Peyer's patch (tissue), 4 donors: ENCODE results near the gene ZNF618. TPM values are rescaled to one million over a fixed set of nuclear protein-coding genes. Genes with fewer than 3 reads are reported as not detected.

ENCODE experiments used
- DNase-seq, 3 donors: peaks; one replicate each; pipeline ENCODE4 v3.0.0-alpha.2; 2017 to 2019
- H3K27ac ChIP-seq, 4 donors: fragments of 200-600 bp; sonication (generic); one replicate each; pipeline ENCODE4 v1.5.1; 2016 to 2019
- H3K27me3 ChIP-seq, 2 donors: fragments of 200-600 bp; sonication (generic); one replicate each; pipeline ENCODE4 v1.5.1; 2019
- H3K36me3 ChIP-seq, 3 donors: fragments of 200-600 bp; sonication (generic); one replicate each; pipeline ENCODE4 v1.5.1; 2016 to 2019
- H3K4me1 ChIP-seq, 4 donors: fragments of 200-600 bp; sonication (generic); one replicate each; pipeline ENCODE4 v1.5.1; 2016 to 2019
- H3K4me3 ChIP-seq, 4 donors: fragments of 200-600 bp; sonication (generic); 1 replicate in 3 of 4; 2 replicates in 1 of 4; pipeline ENCODE4 v1.5.1; 2016 to 2019; ENCODE audit warnings: mild to moderate bottlenecking in 1 of 4
- H3K9me3 ChIP-seq, 4 donors: fragments of 200-600 bp; sonication (generic); one replicate each; pipeline ENCODE4 v1.5.1; 2016 to 2019; ENCODE audit warnings: mild to moderate bottlenecking in 1 of 4
- CTCF ChIP-seq, 6 experiments: fragments of 450-650 bp in 4 of 6; fragments of 200-600 bp in 2 of 6; sonication (generic) in 1 of 6; IDR thresholded peaks; one replicate each; pipeline ENCODE4 v1.5.1; 2017 to 2019; ENCODE audit warnings: antibody characterized with exemption in 6 of 6, mild to moderate bottlenecking in 3 of 6, moderate library complexity in 1 of 6
- POLR2A ChIP-seq, 2 donors: fragments of 450-650 bp; IDR thresholded peaks; one replicate each; pipeline ENCODE4 v1.5.1; 2017; ENCODE audit warnings: antibody characterized with exemption in 2 of 2, mild to moderate bottlenecking in 2 of 2, moderate library complexity in 2 of 2
- total RNA-seq, 4 donors: library from RNA; depleted of rRNA; stranded (reverse); fragments of >200 nt; gene quantifications; one replicate each; pipeline ENCODE4 v1.1.0, GENCODE V29; 2016

The ZNF618 gene
- total RNA-seq, 4 donors from 2014 or later: 2.8 to 26.4 (median 4.1) TPM

- H3K4me3 ChIP-seq: no peak overlapping the region
- H3K4me1 ChIP-seq: no peaks in the 10 kb centered on the region
- H3K9me3 ChIP-seq: no peaks in the 10 kb centered on the region
- no peaks in the 10 kb centered on the region for H3K36me3 ChIP-seq
- no peaks in the 10 kb centered on the region for H3K27me3 ChIP-seq
- TF ChIP-seq CTCF (IDR thresholded peaks at IDR 0.05) (no peak), POLR2A (IDR thresholded peaks at IDR 0.05) (no peak)
- no peak overlapping the region for H3K27ac ChIP-seq
- DNase-seq: no peak
Observed at GRCh38 chr9:113894166-113894565, 18.1 kb downstream of the ZNF618 start.

- no peak overlapping the region for H3K27ac ChIP-seq
- TF ChIP-seq CTCF (IDR thresholded peaks at IDR 0.05) (no peak), POLR2A (IDR thresholded peaks at IDR 0.05) (no peak)
- no peaks in the 10 kb centered on the region for H3K36me3 ChIP-seq
- no peak overlapping the region for H3K4me3 ChIP-seq
- no peaks in the 10 kb centered on the region for H3K27me3 ChIP-seq
- no peaks in the 10 kb centered on the region for H3K4me1 ChIP-seq
- no peaks in the 10 kb centered on the region for H3K9me3 ChIP-seq
- DNase-seq: no peak
Observed at GRCh38 chr9:113895526-113895925, 19.4 kb downstream of the ZNF618 start.

GRCh38 chr9:113896713-113897112, 20.6 kb downstream of the ZNF618 start:
- H3K27ac ChIP-seq: no peak overlapping the region
- no peaks in the 10 kb centered on the region for H3K9me3 ChIP-seq
- no peaks in the 10 kb centered on the region for H3K4me1 ChIP-seq
- no peaks in the 10 kb centered on the region for H3K36me3 ChIP-seq
- no peak for DNase-seq
- no peak overlapping the region for H3K4me3 ChIP-seq
- TF ChIP-seq POLR2A (IDR thresholded peaks at IDR 0.05) (no peak), CTCF (IDR thresholded peaks at IDR 0.05) (no peak)
- H3K27me3 ChIP-seq: no peaks in the 10 kb centered on the region

- Histone ChIP-seq H3K36me3 (no peaks in the 10 kb centered on the region), H3K4me3 (no peak overlapping the region), H3K27ac (no peak overlapping the region), H3K9me3 (no peaks in the 10 kb centered on the region), H3K4me1 (no peaks in the 10 kb centered on the region), H3K27me3 (no peaks in the 10 kb centered on the region)
- no peak for TF ChIP-seq CTCF (IDR thresholded peaks at IDR 0.05)
- no peak for TF ChIP-seq POLR2A (IDR thresholded peaks at IDR 0.05)
- DNase-seq: no peak
Observed at GRCh38 chr9:113898151-113898550, 22.0 kb downstream of the ZNF618 start.

- no peaks in the 10 kb centered on the region for H3K9me3 ChIP-seq
- H3K4me1 ChIP-seq: no peaks in the 10 kb centered on the region
- TF ChIP-seq POLR2A (IDR thresholded peaks at IDR 0.05) (no peak), CTCF (IDR thresholded peaks at IDR 0.05) (no peak)
- no peaks in the 10 kb centered on the region for H3K27me3 ChIP-seq
- no peak overlapping the region for H3K4me3 ChIP-seq
- H3K27ac ChIP-seq: no peak overlapping the region
- H3K36me3 ChIP-seq: no peaks in the 10 kb centered on the region
- no peak for DNase-seq
Observed at GRCh38 chr9:113898596-113898995, 22.5 kb downstream of the ZNF618 start.

GRCh38 chr9:113899205-113899604, 23.1 kb downstream of the ZNF618 start:
- H3K4me1 ChIP-seq: no peaks in the 10 kb centered on the region
- no peaks in the 10 kb centered on the region for H3K27me3 ChIP-seq
- no peak overlapping the region for H3K27ac ChIP-seq
- H3K36me3 ChIP-seq: no peaks in the 10 kb centered on the region
- no peak overlapping the region for H3K4me3 ChIP-seq
- H3K9me3 ChIP-seq: no peaks in the 10 kb centered on the region
- DNase-seq: no peak
- TF ChIP-seq POLR2A (IDR thresholded peaks at IDR 0.05) (no peak), CTCF (IDR thresholded peaks at IDR 0.05) (no peak)
